SKM-1 treated with dmso at 0.1 percent for 144 hours (cell line): Measurements from ENCODE around the gene BPIFB2.

Source experiments
- DNase-seq: peaks from one replicate; lab custom pipeline; 2025; ENCODE audit not compliant: unreplicated experiment; lab: John Stamatoyannopoulos, UW

BPIFB2 gene

DNA sequence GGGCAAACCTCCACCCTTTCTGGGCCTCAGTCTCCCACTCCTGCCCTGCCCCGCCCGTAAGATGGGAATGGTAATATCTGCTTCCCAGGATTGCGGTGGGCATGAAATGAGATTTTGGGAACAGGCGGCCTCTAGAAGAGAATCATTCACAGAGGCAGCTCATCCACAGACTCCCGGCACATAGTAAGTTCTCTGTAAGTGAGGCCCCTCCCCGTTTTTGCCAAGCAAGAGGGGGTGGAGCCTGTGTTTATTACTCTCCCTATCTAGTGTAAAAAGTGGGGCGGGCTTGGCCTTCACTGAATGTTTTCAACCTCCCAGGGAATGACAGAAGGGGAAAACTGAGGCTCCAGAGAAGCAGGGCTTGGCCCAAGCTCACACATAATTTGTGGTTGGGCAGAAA, 23.3 kb upstream of the BPIFB2 start:
- DNase-seq: no peak

DNA sequence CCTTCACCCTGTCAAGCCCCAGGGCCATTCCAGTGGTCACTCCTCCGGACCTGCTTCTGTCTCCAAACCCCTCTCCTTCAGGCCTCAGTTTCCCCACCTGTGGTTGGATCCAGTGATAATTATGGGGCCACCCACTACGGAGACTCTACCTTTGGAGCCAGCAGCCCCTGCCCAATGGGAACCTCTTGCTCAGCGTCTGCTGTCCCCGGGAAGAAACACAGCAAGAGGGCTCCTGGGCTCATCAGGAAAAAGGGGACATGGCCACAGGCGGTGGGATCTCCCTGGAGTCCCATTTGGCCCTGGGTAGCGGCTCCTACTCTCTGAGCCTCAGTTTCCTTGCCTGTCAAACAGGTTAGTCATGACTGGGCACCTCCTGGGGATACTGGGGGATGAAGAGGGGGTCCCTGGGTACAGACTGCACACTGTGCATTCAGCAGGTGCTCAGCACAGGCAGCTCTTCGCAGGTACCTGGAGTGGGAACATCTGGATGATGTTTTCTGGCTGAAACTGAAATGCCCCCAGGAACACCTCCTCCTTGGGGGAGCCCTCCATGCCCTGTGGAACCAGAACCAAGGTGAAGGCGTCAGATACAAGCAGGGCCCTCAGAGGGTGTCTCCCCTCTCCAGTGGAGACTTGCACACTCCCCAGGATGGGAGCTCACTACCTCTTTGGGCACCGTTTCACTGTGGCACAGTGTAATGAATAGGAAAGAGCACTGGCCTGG, 22.7 kb upstream of the BPIFB2 start:
- no peak for DNase-seq

DNA sequence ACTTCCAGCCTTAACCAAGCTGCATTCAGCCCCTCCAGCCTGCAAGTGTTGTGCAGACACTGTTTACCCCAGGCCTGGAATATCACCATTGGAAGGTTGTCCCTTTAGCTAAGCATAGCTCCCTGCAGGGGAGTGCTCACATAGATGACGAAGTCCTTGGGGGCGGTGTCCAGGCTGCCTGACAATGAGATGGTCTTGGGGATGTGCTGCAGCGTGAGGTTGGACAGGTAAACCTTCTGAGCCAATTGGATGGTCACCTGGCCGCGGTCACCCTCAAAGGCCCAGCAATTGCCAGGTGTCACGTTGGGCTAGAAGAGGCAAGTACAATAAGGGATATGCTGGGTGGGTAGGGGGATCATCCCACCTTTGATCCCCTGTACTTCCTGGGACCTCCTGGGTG, 21.9 kb upstream of the BPIFB2 start:
- no peak for DNase-seq

DNA sequence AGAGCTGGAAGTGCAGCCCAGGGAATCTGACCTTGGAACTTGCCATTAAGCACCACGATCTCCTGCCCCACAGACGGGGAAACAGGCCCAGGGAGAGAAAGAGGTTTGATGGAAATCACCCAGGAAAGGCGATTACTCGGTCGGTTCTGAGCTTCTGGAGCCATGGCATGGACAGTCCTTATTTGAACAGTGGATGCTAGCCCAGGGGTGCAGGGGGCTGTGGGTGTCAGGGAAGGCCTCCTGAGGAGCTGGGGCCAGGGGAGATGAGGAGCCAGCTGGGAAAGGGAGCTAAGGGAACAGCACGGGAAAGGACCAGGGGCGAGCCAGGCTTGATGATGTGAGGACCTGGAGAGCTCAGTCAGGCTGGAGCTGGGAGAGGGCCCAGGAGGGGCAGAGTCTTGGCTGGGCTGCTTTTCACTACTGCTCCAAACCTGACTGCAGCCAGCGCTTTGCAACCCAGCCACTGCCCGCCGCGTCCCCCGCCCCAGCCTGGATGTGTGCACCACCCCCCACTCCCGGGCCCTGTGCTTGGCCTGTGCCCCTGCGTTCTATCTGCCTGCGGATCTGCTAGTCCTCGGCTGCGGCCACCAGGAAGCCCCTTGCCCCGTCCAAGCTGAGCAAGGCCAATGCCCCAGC, 21.1 kb upstream of the BPIFB2 start:
- no peak for DNase-seq

GRCh38 chr20:32987044-32987825, 20.3 kb upstream of the BPIFB2 start:
- no peak for DNase-seq

- no peak for DNase-seq
Observed at GRCh38 chr20:32988008-32988407, 19.5 kb upstream of the BPIFB2 start.

DNA sequence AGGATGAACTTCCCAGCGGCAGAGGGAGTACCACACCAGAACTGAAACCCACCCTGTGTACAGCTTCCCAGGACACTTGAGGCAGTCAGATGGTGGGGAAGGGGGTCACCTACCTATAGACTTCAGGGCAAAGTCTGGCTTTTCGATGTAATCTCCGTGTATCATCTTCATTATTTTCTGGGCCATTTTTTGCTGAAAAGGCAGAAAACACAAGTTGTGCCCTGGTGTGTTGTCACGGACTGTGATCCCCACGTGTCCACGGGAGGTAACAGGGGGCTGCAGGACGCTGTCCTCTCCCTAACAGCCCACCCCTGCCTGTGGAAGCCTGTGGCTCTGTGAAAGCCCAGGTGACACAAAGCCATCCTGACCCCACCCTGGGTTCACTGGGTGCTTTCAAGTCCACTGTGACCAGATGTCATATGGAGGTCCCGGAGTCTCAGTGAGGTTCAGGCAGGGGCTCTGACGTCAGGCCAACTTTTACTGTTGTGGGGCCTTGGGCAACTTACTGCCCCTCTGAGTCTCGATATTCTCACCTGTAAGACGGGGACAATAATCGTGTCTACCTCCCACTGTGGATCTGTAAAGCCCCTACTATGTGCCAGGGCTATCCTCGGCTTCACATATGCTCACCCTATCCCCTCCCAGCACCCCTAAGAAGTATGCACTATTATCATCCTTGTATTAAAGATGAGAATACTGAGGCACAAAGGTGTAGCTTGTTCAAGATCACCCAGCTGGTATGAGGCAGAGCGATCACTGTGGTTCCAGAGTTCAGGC, 17.8 kb upstream of the BPIFB2 start:
- DNase-seq: no peak

GRCh38 chr20:32990426-32990825, 17.1 kb upstream of the BPIFB2 start:
- no peak for DNase-seq

DNA sequence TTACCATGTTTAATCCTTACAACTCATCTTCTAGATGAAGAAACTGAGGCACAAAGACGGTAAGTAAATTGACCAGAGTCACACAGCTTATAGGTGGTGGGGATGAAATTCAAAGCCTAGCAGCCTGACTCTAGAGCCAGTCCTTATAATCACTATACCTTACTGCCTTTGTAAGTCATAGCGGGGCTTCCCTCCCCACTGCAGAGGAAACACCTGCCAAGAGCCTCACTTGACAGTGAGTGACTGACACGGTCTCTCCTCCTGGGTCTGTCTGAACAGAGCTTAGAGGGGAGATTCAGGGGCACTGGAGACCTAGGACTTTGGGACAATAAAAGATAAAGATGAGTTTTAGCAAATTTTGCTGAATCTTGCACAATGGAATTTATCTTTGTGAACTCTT, 16.1 kb upstream of the BPIFB2 start:
- DNase-seq: no peak

DNA sequence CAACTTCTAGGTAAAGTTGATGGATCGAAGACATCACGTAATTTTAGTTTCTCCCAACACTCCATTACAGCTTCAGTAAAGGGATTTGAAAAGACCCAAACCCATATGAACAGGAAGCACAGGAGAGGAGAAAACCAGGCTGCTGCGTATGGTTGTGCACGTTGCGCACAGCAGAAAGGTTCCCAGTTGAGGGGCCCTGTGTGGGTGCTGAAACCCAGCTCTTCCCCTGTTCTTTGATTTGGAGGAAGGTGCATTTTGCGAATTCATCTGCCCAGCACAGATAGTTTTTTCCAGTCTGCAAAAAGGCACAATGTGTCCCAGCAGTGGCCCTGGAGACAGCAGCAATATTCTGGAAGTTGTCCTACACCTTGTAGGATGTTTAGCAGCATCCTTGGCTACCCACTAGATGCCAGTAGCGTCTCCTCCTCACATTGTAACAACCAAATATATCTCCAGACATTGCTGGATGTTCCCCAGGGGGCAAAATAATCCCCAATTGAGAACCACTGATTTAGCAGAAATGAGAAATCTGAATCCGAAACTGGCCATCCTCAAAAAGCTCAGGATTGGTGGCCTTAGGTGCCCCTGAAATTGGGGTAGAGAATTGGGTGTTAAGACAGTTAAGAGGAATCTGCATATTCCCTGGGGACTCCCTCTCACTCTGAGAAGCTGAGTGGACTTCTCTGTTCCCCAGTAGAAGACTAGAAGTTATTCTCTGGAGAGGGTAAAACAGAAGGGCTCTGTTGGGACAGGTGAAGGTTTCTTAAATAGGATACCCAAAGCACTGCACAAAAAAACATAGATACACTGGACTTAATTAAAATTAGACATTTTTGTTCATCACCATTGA, 15.5 kb upstream of the BPIFB2 start:
- DNase-seq: no peak

DNA sequence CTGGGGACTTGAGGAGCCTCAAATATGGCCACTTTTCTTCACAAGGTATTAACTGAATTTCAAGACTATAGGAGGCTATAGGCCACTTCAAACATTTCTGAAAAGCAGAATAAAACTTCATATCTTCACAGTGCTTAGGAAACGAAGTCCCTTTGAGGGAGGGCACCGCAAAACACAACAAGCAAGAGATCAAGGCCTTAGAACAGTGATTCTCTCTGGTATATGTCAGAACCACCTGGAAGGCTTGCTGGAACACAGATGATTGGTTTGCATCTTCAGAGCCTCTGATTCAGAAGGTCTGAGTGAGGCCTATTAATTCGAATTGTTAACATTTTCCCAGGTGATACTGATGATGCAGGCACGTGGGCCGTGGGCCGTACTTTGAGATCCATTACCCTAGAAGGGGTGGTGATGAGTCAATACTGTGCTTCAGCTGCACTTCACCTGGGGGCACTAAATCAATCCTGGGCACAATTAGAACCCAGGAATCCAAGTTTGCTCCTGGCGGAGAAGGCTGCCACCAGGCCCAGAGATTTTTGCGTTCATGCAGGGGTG, 13.9 kb upstream of the BPIFB2 start:
- no peak for DNase-seq

GRCh38 chr20:32995802-32996201, 11.7 kb upstream of the BPIFB2 start:
- DNase-seq: peak; percentile 1

- DNase-seq: no peak
Observed at GRCh38 chr20:32997431-32997830, 10.1 kb upstream of the BPIFB2 start.

DNA sequence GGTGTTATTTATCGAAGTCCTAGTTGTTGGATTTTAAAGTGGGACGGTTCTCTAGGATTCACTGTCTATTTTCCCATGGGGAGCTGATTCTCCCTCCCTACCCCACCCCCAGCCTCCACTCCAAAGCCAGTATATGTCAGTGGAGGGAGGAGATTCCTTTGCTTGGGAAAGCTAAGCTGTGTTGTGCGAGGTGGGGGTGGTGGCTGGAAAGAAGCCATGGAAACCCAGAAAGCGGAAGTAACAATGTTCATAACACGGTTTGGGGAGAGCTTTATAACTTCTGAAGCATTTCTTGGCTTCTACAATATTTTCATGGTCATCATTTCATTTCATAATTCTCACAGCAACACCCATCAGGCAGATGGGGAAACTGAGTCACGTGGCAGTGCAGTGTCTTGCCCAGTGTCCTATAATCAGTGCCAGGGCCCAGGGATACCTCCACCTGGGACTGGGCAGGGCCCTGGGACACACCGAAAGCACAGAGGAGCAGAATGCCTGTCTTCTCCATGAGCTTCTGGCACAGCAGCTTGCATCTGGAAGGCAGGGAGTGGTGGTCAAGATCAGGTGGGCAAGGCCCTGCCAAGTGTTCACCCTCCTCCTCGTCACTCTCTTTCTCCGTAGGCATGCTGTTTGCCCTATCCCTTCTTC, 7.8 kb upstream of the BPIFB2 start:
- peak; percentile 74 for DNase-seq

DNA sequence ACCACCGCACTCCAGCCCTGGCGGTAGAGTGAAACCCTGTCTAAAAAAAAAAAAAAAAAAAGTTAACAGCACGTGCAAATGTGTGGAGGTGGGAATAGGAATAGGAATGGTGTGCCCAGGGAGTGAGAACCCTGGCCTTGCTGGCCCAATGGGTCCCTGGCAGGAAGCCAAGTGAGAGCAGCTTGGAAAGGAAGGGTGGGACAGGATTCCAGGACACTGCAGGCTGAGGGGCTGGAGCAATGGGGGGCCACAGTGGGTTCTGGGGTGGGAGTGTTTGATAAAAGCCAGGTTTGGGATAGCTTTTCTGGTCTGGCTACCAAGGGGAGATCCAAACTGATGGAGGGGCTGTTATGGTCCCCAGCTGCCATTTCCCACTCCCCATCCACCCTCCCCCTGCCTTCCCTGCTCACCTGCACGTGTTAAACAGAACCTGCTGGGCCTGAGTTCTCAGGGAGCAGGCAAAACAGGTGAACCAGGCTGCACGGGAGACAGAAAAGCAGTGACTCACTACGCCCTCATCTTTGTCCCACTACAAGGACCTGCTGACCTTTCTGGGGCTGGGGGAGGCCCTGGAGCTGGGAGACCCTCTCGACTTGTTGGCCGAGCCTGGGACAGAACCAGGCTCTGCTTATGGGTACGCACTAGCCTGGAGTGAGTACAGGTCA, 6.6 kb upstream of the BPIFB2 start:
- DNase-seq: no peak

DNA sequence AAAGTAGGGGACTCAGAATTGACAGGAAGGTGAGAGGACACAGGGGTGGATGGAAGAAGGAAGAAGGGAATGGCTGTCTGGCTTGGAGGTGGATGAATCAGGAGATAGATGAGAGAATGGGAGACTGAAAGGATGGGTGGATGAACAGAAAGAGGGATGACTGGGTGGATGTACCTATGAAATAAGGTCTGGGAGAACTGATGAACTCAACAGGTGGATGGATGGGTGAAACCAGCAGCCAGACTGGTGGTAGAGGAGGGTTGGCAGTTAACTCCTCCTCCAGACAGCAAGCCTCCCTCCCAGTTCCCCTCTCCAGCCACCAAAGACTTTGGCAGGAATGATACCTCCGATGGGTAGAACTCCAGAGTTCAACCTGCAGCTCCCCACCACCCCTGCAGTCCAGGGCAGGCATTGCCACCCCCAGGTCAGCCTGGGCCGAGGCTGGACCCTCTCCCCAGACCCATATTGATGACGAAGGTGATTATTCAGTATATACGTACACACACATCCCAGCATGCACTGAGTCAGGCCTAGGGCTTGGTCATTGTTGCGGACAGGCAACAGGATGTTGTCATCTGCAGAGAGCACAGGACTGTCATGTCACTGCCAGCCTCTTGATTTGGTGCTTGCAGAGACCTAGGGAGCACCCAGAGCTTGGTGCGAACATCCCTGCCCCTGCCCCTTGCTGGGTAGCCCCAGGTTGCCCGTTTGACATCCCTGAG, 5.3 kb upstream of the BPIFB2 start:
- no peak for DNase-seq

- DNase-seq: no peak
Observed at GRCh38 chr20:33004141-33004751, 3.3 kb upstream of the BPIFB2 start, which contains the start of gene SUN5. TSS of gene SUN5 (minus strand) at chr20:33004433. CDS start at chr20:33004340, 93 bp downstream.

GRCh38 chr20:33005132-33005566, 2.4 kb upstream of the BPIFB2 start:
- peak; percentile 57 for DNase-seq
